Mucosa of rectum (tissue), 2 donors: ENCODE data around the gene CALR3.
A peak's percentile ranks its signal among the peaks of the same experiment; 100 is the strongest.
"Not testable (repeated sequence)": the region's sequence is repeated elsewhere in the genome, so short reads cannot be mapped to it uniquely, and the experiment has no call there.

Experiments
- H3K27ac ChIP-seq, 2 donors: one replicate each; pipeline ENCODE4 v1.7.0; 2013; ENCODE audit warnings: inconsistent platforms in 2 of 2, low read depth in 2 of 2, low read length in 2 of 2
- H3K27me3 ChIP-seq, 2 donors: one replicate each; pipeline ENCODE4 v1.7.0; 2013; ENCODE audit warnings: low read length in 2 of 2; ENCODE audit not compliant: control insufficient read depth in 2 of 2, insufficient read depth in 2 of 2
- H3K36me3 ChIP-seq, 2 donors: one replicate each; pipeline ENCODE4 v1.7.0; 2013; ENCODE audit warnings: low read length in 2 of 2; ENCODE audit not compliant: control insufficient read depth in 2 of 2, insufficient read depth in 2 of 2
- H3K4me1 ChIP-seq, 2 donors: one replicate each; pipeline ENCODE4 v1.7.0; 2013; ENCODE audit warnings: low read length in 2 of 2, mild to moderate bottlenecking in 1 of 2; ENCODE audit not compliant: control insufficient read depth in 2 of 2, insufficient read depth in 2 of 2
- H3K4me3 ChIP-seq, 2 donors: one replicate each; pipeline ENCODE4 v1.7.0; 2013; ENCODE audit warnings: low read length in 2 of 2
- H3K9ac ChIP-seq, 2 donors: one replicate each; pipeline ENCODE4 v1.7.0; 2013; ENCODE audit warnings: low read length in 2 of 2, low read depth in 1 of 2, mild to moderate bottlenecking in 1 of 2
- H3K9me3 ChIP-seq, 2 donors: one replicate each; pipeline ENCODE4 v1.7.0; 2013; ENCODE audit warnings: low read length in 2 of 2; ENCODE audit not compliant: control insufficient read depth in 2 of 2
- donor health status: healthy.
- donor health status: Normal muscosa, but diverticular disease.

The CALR3 gene

GRCh38 chr19:16457954-16458331 is 38.0 kb downstream of the CALR3 start:
- H3K4me3 ChIP-seq = no peak overlapping the region
- H3K27me3 ChIP-seq = no peaks in the 10 kb centered on the region
- H3K4me1 ChIP-seq = peaks cover 15 to 22% of the 10 kb centered on the region in 2 donors
- peaks cover 0 to 2% of the 10 kb centered on the region in 2 donors for H3K36me3 ChIP-seq
- no peaks in the 10 kb centered on the region for H3K9me3 ChIP-seq
- no peak overlapping the region for H3K27ac ChIP-seq
- no peak overlapping the region for H3K9ac ChIP-seq

- no peak overlapping the region for H3K27ac ChIP-seq
- H3K4me3 ChIP-seq = no peak overlapping the region
Measured at GRCh38 chr19:16457195-16457953, 38.6 kb downstream of the CALR3 start.

GRCh38 chr19:16456652-16457194 is 39.2 kb downstream of the CALR3 start:
- H3K9me3 ChIP-seq = no peaks in the 10 kb centered on the region
- peaks cover 0 to 2% of the 10 kb centered on the region in 2 donors for H3K36me3 ChIP-seq
- no peak overlapping the region for H3K9ac ChIP-seq
- no peak overlapping the region for H3K27ac ChIP-seq
- H3K4me1 ChIP-seq = peaks cover 15 to 22% of the 10 kb centered on the region in 2 donors
- H3K27me3 ChIP-seq = no peaks in the 10 kb centered on the region
- H3K4me3 ChIP-seq = no peak overlapping the region

More at GRCh38 chr19:16457195-16457953, 38.6 kb downstream of the CALR3 start:
- Histone ChIP-seq H3K36me3 (peaks cover 0 to 2% of the 10 kb centered on the region in 2 donors), H3K9ac (no peak overlapping the region), H3K9me3 (no peaks in the 10 kb centered on the region), H3K27me3 (no peaks in the 10 kb centered on the region), H3K4me1 (peaks cover 15 to 22% of the 10 kb centered on the region in 2 donors)

- no peak overlapping the region for H3K4me3 ChIP-seq
- H3K36me3 ChIP-seq = no peaks in the 10 kb centered on the region
- H3K9ac ChIP-seq = no peak overlapping the region
- H3K4me1 ChIP-seq = peaks cover 15 to 22% of the 10 kb centered on the region in 2 donors
- H3K27ac ChIP-seq = no peak overlapping the region
- H3K9me3 ChIP-seq = no peaks in the 10 kb centered on the region
- no peaks in the 10 kb centered on the region for H3K27me3 ChIP-seq
Measured at GRCh38 chr19:16455489-16455888, 40.5 kb downstream of the CALR3 start.

- H3K4me1 ChIP-seq = peaks cover 11 to 22% of the 10 kb centered on the region in 2 donors
- no peak overlapping the region for H3K9ac ChIP-seq
- H3K9me3 ChIP-seq = no peaks in the 10 kb centered on the region
Measured at GRCh38 chr19:16454351-16454918, 41.5 kb downstream of the CALR3 start.

GRCh38 chr19:16452325-16452724 is 43.6 kb downstream of the CALR3 start:
- H3K9me3 ChIP-seq = no peaks in the 10 kb centered on the region
- peaks cover 7 to 8% of the 10 kb centered on the region in 2 donors for H3K4me1 ChIP-seq
- no peak overlapping the region for H3K9ac ChIP-seq
- H3K36me3 ChIP-seq = no peaks in the 10 kb centered on the region
- H3K27me3 ChIP-seq = no peaks in the 10 kb centered on the region
- no peak overlapping the region for H3K27ac ChIP-seq
- no peak overlapping the region for H3K4me3 ChIP-seq

More at GRCh38 chr19:16454351-16454918, 41.5 kb downstream of the CALR3 start:
- H3K36me3 ChIP-seq = no peaks in the 10 kb centered on the region
- no peaks in the 10 kb centered on the region for H3K27me3 ChIP-seq
- H3K27ac ChIP-seq = no peak overlapping the region
- H3K4me3 ChIP-seq = no peak overlapping the region

GRCh38 chr19:16449330-16449961 is 46.5 kb downstream of the CALR3 start:
- H3K9me3 ChIP-seq = no peaks in the 10 kb centered on the region
- H3K4me1 ChIP-seq = peaks cover 0 to 15% of the 10 kb centered on the region in 2 donors
- H3K27ac ChIP-seq = no peak overlapping the region
- H3K9ac ChIP-seq = no peak overlapping the region
- no peaks in the 10 kb centered on the region for H3K36me3 ChIP-seq
- no peak overlapping the region for H3K4me3 ChIP-seq
- no peaks in the 10 kb centered on the region for H3K27me3 ChIP-seq

DNA sequence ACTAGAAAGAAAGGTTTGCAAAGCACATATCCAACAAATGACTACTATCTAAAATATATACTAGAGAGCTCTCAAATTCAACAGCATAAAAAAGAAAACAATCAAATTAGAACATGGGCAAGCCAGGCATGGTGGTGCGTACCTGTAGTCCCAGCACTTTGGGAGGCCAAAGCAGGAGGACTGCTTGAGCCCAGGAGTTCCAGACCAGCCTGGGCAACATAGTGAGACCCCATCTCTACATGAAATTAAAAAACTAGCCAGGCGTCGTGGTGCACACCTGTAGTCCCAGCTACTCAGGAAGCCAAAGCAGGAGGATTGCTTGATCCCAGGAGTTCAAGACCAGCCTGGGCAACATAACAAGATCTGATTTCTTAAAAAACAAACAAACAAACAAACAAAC is 47.1 kb downstream of the CALR3 start:
- H3K4me1 ChIP-seq = peaks cover 0 to 19% of the 10 kb centered on the region in 2 donors
- H3K27ac ChIP-seq, H3K9me3 ChIP-seq, H3K27me3 ChIP-seq, H3K4me3 ChIP-seq, H3K9ac ChIP-seq, H3K36me3 ChIP-seq: not testable (repeated sequence)

DNA sequence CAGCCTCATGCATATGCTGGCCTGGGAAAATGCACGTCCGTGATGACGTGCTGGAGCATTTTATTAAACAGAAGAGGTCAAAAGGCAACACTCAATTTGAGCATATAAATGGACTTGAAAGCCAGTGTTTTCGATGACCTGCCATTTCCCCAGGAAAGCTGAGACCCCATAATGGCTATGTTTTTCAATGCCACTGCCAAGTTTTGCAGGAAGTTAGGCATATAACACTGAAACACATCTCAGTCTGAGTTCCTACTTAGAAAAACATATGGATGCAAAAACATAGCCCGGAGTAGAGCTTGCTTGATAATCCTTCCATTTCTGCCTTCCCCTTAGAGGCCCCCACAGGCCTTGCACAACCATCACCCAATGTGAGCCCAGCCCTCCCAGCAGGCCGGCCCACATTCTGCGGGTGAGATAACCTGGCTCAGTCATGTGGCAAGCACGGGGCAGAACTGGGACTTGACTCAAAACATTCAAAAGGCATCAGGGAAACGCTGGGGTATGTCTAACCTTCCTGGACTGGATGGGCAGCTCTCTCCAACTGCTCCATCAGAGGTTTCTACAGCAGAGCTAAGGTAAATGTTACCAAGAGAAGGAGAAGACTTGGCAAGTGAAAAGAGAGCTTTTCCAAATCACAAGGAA is 49.1 kb downstream of the CALR3 start:
- H3K36me3 ChIP-seq = no peaks in the 10 kb centered on the region
- H3K27ac ChIP-seq = peak overlapping the region in 1 of 2 donors; percentile 19
- peaks cover 16 to 25% of the 10 kb centered on the region in 2 donors for H3K4me1 ChIP-seq
- no peaks in the 10 kb centered on the region for H3K27me3 ChIP-seq
- no peaks in the 10 kb centered on the region for H3K9me3 ChIP-seq
- H3K4me3 ChIP-seq = no peak overlapping the region
- no peak overlapping the region for H3K9ac ChIP-seq
